H1 (cell line): ENCODE measurements around the gene MYOM1. TPM values are rescaled to one million over a fixed set of nuclear protein-coding genes. Genes with fewer than 3 reads are reported as not detected.

Experiments
- CBX5 ChIP-seq: fragments of 300-800, 300-1000 bp; sonication (generic); IDR thresholded peaks from 2 replicates; pipeline ENCODE4 v1.7.1; 2016; ENCODE audit warnings: antibody characterized with exemption, low read length, low read depth
- HDAC2 ChIP-seq, 2 experiments: fragments of 300-600 bp in 1 of 2; sonication (generic) in 1 of 2; IDR thresholded peaks; 2 replicates each; pipeline ENCODE4 v1.6.1; 2011 to 2012; ENCODE audit warnings: low read depth in 2 of 2, low read length in 2 of 2, mild to moderate bottlenecking in 2 of 2, moderate library complexity in 2 of 2, borderline replicate concordance in 1 of 2, inconsistent platforms in 1 of 2
- polyA plus RNA-seq, 7 experiments: library from polyadenylated mRNA; depleted of rRNA in 3 of 7; stranded (reverse) in 5 of 7; unstranded in 2 of 7; fragments of >200 nt in 5 of 7; fragments of 200-250 nt in 2 of 7; gene quantifications; 1 replicate in 5 of 7; 2 replicates in 1 of 7; 4 replicates in 1 of 7; pipeline versions ENCODE4 v1.2.1 to v1.2.3, GENCODE V29; 2011 to 2013; ENCODE audit warnings: missing spikeins in 2 of 7, mixed read lengths in 2 of 7
- total RNA-seq: library from RNA; stranded (reverse); fragmentation: NEBNext Ultra II Directional; extraction: Animal tissue kit (Norgen Biotek cat#: 25700); gene quantifications from 2 replicates; pipeline ENCODE4 v1.2.1, GENCODE V29; 2021

The MYOM1 gene
- total and polyA plus RNA-seq, 2 of the 8 experiments (the other 6 are each of a cell fraction or from before 2014, with no cell fraction given): 0.06 to 0.32 TPM

- no peak for TF ChIP-seq HDAC2 (IDR thresholded peaks at IDR 0.05; ENCODE audit: borderline replicate concordance in 1 of 2, low read depth in 2 of 2, low read length in 2 of 2)
- TF ChIP-seq CBX5: no peak
Measured at GRCh38 chr18:3041843-3042242, 177.9 kb downstream of the MYOM1 start (continued).
